ENCODE data around the gene KRTAP9-7.
"Not testable (repeated sequence)": the region's sequence is repeated elsewhere in the genome, so short reads cannot be mapped to it uniquely, and the experiment has no call there.

- TF ChIP-seq CTCF (IDR thresholded peaks at IDR 0.05; ENCODE audit: low read length); EZH2 (IDR thresholded peaks at IDR 0.05; ENCODE audit: borderline replicate concordance, low read length): not testable (repeated sequence)
These were observed 42.9 kb upstream of the KRTAP9-7 start, which contains the start of gene KRTAP9-3 for GRCh38 chr17:41232399-41233105.

Data from OCI-LY1 (cell line).